Measurements from ENCODE around the gene SLC35F1. TPM values are rescaled to one million over a fixed set of nuclear protein-coding genes. Genes with fewer than 3 reads are reported as not detected.

Gene SLC35F1
- total and polyA plus RNA-seq, 9 of the 15 experiments (the other 6 are each of a cell fraction or from before 2014, with no cell fraction given), result 0.03 to 0.06 TPM; not detected in 7

DNA sequence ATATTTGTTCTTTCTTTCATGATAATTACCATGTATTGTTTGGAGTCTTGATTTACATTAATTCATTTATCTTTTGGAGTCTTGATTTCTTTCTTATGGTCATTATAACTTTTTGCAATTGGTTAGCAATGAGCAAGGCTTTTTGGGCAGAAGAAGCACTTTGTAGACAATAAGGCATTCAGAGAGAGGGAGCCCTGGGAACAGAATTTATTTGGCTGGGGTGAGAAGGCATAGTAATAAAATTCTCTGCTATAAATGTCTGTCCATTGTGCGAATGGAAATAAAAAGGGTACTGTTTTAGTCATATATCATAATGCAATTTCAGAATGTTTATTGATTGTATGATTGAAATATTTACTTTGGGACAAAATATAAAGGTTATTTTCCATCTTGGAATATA is 147.0 kb downstream of the SLC35F1 start:
- intact Hi-C loops (cut with micrococcal nuclease), result no loop called here
- ChIA-PET CTCF (ENCODE audit: low intra/inter-chr PET ratio) (no interaction called here), POLR2A (no interaction called here)
- in situ Hi-C loops (cut with MboI), result no loop called here
- Histone ChIP-seq H3K9me1 (ENCODE audit: control insufficient read depth, insufficient read depth, low read length) (no peaks in the 10 kb centered on the region), H3K27ac (ENCODE audit: extremely low read depth, low read depth, low read length) (no peak overlapping the region), H3K4me1 (replicated peaks in 1 of 2; ENCODE audit: control insufficient read depth in 2 of 2, insufficient read depth in 2 of 2, low read length in 2 of 2) (no peaks in the 10 kb centered on the region), H3K79me2 (ENCODE audit: control insufficient read depth, insufficient read depth, low read length) (no peaks in the 10 kb centered on the region), H3K36me3 (ENCODE audit: control insufficient read depth, insufficient read depth, low read length) (no peaks in the 10 kb centered on the region), H3K9me3 (replicated peaks; ENCODE audit: control insufficient read depth, insufficient read depth, low read depth, low read length) (no peaks in the 10 kb centered on the region), H4K20me1 (replicated peaks; ENCODE audit: control insufficient read depth, insufficient read depth, low read length) (no peaks in the 10 kb centered on the region), H3K9ac (ENCODE audit: insufficient read depth in 1 of 2, low read depth in 2 of 2, low read length in 2 of 2) (no peak overlapping the region), H3K4me2 (ENCODE audit: insufficient read depth, low read length) (no peak overlapping the region), H3K4me3 (no peak overlapping the region), H2AFZ (ENCODE audit: low read depth, low read length) (no peak overlapping the region), H3K27me3 (ENCODE audit: control insufficient read depth in 2 of 2, insufficient read depth in 2 of 2, low read length in 2 of 2) (no peaks in the 10 kb centered on the region)
- FAIRE-seq, result no peak
- no TSS peak for BruUV-seq (replicated peaks)
- TF ChIP-seq CCNT2 (IDR thresholded peaks at IDR 0.05; ENCODE audit: borderline replicate concordance, extremely low read depth, insufficient read length, low read depth, low read length), result no peak
- TF ChIP-seq HLTF (IDR thresholded peaks at IDR 0.05), result no peak
- no peak for TF ChIP-seq ELF2 (CRISPR knock-in tag; IDR thresholded peaks at IDR 0.05)
- TF ChIP-seq, protein P1, sequence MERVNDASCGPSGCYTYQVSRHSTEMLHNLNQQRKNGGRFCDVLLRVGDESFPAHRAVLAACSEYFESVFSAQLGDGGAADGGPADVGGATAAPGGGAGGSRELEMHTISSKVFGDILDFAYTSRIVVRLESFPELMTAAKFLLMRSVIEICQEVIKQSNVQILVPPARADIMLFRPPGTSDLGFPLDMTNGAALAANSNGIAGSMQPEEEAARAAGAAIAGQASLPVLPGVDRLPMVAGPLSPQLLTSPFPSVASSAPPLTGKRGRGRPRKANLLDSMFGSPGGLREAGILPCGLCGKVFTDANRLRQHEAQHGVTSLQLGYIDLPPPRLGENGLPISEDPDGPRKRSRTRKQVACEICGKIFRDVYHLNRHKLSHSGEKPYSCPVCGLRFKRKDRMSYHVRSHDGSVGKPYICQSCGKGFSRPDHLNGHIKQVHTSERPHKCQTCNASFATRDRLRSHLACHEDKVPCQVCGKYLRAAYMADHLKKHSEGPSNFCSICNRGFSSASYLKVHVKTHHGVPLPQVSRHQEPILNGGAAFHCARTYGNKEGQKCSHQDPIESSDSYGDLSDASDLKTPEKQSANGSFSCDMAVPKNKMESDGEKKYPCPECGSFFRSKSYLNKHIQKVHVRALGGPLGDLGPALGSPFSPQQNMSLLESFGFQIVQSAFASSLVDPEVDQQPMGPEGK (CRISPR knock-in tag; IDR thresholded peaks at IDR 0.05; ENCODE audit: borderline replicate concordance), result no peak
- TF ChIP-seq XRCC4 (IDR thresholded peaks at IDR 0.05; ENCODE audit: extremely low read depth, insufficient read depth, insufficient read length), result no peak
- ATAC-seq, result no peak
- DNase-seq (ENCODE audit: extremely low read depth in 1 of 4, low spot score in 3 of 4), result no peak
- 0% methylated on average over 1 of the region's 1 CpG for WGBS (ENCODE audit: insufficient coverage, low coverage, missing lambda C conversion rate)
